ENCODE measurements around the gene NEK7.

NEK7 gene

DNA sequence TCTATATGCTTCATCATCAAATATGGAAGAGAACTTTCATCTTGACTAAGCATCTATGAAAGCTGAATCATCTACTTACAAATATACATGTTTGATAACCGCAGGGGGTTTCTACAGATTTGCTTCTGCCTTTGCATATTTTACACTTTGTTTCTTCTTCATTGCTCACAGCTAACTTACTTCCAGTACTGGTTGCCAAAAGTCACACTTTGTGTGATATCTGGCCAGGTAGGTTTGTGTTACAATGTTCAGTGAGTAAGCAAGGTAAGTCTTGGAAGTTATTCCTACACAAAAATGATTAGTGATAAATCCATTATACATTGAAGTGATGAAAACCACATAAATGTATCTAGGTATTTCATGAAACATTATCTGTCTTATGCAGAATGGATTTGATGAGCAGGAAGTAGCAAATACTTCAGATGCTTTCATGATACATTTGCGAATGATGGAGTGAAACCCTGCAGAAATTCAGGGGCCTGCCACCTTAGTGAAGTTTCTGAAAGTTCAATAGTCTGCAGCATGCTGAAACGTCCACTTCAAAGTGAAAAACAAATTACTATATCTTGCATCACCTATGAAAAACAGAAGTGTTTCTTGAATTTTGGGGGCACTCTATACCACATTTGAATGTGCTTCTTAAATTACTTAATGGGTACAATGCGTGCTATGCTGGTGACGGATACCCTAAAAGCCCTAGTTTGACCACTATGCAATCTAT, 196.3 kb downstream of the NEK7 start:
- DNase-seq (ENCODE audit: low spot score): no peak

- no peak for DNase-seq (ENCODE audit: low spot score)
Observed at GRCh38 chr1:198357937-198358336, 201.1 kb downstream of the NEK7 start.

GRCh38 chr1:198359024-198359653, 202.3 kb downstream of the NEK7 start:
- no peak for DNase-seq (ENCODE audit: low spot score)

DNA sequence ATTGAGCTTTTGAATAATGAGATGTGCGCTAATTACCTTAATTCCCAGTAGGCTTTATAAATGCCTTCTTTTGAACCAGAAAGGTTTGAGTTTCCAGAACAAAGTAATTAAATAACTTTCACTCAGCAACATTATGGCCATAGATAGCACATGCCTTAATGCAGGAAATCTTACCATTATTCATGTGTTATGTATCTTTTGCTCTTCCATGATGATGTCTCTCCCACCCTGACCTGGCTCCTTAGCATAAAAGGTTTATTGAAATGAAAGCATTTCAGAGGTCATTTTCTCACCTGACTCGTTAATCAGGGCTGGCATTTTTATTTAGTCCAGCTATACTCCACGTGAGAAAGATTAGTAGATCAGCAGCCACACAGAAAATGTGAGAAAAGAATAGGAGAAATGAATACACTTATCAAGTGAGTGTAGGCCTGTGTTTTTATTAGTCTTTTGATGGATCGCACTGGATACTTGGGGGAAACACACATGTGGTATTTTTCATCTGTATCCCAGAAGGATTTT, 203.5 kb downstream of the NEK7 start:
- DNase-seq (ENCODE audit: low spot score): no peak

DNA sequence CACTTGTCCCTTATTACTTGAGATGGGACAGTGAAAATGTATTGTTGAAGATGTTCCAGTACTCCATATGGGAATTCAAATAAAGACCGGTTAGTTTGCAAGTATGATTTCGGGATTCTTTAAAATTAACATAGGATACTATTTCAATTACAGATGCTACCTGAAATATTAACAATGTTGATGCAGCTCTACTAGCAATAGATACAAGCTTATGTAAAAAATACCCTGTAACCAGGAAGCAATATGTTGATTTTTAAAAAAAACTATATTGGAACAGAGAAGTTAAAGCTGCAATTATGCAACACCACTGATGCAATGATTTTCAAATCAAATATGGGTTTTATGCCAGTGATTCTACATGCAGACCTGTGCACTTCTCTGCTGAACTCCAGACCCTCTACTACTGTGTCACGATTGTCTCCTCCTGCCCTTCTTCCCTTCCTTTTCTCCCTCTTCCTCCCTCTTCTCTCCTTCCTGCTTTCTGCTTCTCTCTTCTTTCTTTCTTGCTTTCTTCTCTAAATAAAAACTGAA, 204.5 kb downstream of the NEK7 start:
- no peak for DNase-seq (ENCODE audit: low spot score)

GRCh38 chr1:198363625-198364151, 206.9 kb downstream of the NEK7 start:
- no peak for DNase-seq (ENCODE audit: low spot score)

- no peak for DNase-seq (ENCODE audit: low spot score)
Observed at GRCh38 chr1:198364471-198364870, 207.7 kb downstream of the NEK7 start.

DNA sequence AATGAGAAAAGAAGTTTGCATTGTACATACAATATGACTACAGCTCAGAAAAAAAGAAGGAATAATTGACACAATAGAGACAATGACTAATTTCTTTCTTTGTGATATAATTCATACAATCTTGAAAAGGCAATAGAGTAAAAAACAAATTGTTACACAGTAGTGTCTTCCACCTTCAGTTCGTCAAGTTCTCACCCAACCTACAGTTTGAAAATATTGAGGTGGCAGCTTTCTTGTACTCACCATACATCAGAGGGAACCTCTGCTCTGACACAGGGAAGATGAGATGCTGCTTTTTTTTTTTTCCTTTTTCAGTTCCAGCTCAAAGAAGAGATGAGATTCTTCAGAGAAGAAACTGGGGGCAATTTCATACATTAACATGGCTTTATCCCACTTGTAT, 210.5 kb downstream of the NEK7 start:
- DNase-seq (ENCODE audit: low spot score): no peak

GRCh38 chr1:198370996-198371395, 214.2 kb downstream of the NEK7 start:
- DNase-seq (ENCODE audit: low spot score): no peak
